ENCODE measurements around the gene AGBL4.

AGBL4 gene

DNA sequence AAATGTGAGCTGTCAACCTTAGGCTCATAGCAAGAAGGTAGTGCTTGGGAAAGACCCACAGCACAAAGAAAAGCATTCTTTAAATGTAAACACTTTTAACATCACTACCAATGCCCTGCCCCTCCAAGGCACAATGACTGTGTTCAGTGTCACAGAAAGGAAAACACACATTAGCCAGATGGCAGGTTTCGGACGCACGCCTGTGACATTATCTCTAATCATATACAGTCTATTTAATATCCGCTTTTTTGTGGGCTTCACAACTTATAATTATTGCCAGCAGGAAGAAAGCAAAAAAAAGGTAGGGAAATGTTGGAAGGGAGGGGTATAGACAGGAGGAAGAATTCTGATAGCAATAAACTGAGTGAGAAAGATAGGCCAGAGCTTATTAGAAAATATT, 1134.7 kb downstream of the AGBL4 start:
- no peaks in the 10 kb centered on the region for H3K79me2 ChIP-seq (ENCODE audit: insufficient read depth, low read length)
- no peaks in the 10 kb centered on the region for H3K36me3 ChIP-seq (ENCODE audit: insufficient read depth, low read length)
- H3K27me3 ChIP-seq (ENCODE audit: insufficient read depth, low read length, poor library complexity) = no peaks in the 10 kb centered on the region
- H3K4me2 ChIP-seq (ENCODE audit: insufficient read depth, low read length) = no peak overlapping the region
- no peak for ATAC-seq (ENCODE audit: insufficient read depth, low read depth)
- no peak overlapping the region for H3K27ac ChIP-seq (ENCODE audit: low read length)
- H3K4me1 ChIP-seq (ENCODE audit: insufficient read depth, low read length) = no peaks in the 10 kb centered on the region
- H3K4me3 ChIP-seq (ENCODE audit: low read depth in 1 of 2, low read length in 2 of 2) = no peak overlapping the region
- H4K20me1 ChIP-seq (ENCODE audit: insufficient read depth, low read length) = no peaks in the 10 kb centered on the region
- H2AFZ ChIP-seq (ENCODE audit: low read depth, low read length) = no peak overlapping the region
- no peak for DNase-seq
- no peaks in the 10 kb centered on the region for H3K9me3 ChIP-seq (ENCODE audit: insufficient read depth, low read length, severe bottlenecking)
- no peak for TF ChIP-seq EZH2 (IDR thresholded peaks at IDR 0.05; ENCODE audit: borderline replicate concordance, low read depth, low read length, severe bottlenecking)
- TF ChIP-seq, protein P1, sequence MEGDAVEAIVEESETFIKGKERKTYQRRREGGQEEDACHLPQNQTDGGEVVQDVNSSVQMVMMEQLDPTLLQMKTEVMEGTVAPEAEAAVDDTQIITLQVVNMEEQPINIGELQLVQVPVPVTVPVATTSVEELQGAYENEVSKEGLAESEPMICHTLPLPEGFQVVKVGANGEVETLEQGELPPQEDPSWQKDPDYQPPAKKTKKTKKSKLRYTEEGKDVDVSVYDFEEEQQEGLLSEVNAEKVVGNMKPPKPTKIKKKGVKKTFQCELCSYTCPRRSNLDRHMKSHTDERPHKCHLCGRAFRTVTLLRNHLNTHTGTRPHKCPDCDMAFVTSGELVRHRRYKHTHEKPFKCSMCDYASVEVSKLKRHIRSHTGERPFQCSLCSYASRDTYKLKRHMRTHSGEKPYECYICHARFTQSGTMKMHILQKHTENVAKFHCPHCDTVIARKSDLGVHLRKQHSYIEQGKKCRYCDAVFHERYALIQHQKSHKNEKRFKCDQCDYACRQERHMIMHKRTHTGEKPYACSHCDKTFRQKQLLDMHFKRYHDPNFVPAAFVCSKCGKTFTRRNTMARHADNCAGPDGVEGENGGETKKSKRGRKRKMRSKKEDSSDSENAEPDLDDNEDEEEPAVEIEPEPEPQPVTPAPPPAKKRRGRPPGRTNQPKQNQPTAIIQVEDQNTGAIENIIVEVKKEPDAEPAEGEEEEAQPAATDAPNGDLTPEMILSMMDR (IDR thresholded peaks at IDR 0.05; ENCODE audit: borderline replicate concordance, extremely low read depth, low read length, poor library complexity, severe bottlenecking) = no peak
- no peak overlapping the region for H3K9ac ChIP-seq (ENCODE audit: low read depth, low read length)

DNA sequence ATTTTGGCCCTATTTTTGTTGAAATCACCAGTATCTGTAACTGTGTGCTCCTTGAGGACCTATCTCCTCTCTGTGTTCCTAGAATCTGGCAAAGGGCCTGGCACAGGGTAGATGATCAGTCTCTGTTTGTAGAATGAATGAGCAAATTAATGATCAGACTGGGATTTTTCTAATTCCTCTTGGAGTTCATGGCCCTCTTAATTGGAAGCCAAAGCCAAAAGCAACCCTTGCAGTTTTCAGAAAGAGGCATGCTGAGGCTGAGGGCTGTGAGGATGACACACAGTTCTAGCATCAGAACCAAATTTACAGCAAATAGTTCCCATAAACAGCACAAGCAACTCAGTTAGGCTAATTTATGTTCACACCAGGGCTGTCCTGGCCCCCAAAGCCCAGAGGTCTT, 1136.0 kb downstream of the AGBL4 start:
- no peak for DNase-seq
- Histone ChIP-seq H3K4me2 (ENCODE audit: insufficient read depth, low read length) (no peak overlapping the region), H3K9ac (ENCODE audit: low read depth, low read length) (no peak overlapping the region), H3K27me3 (ENCODE audit: insufficient read depth, low read length, poor library complexity) (no peaks in the 10 kb centered on the region), H3K9me3 (ENCODE audit: insufficient read depth, low read length, severe bottlenecking) (no peaks in the 10 kb centered on the region), H3K4me1 (ENCODE audit: insufficient read depth, low read length) (no peaks in the 10 kb centered on the region), H3K4me3 (ENCODE audit: low read depth in 1 of 2, low read length in 2 of 2) (no peak overlapping the region), H3K27ac (ENCODE audit: low read length) (no peak overlapping the region), H2AFZ (ENCODE audit: low read depth, low read length) (no peak overlapping the region), H3K79me2 (ENCODE audit: insufficient read depth, low read length) (no peaks in the 10 kb centered on the region), H3K36me3 (ENCODE audit: insufficient read depth, low read length) (no peaks in the 10 kb centered on the region), H4K20me1 (ENCODE audit: insufficient read depth, low read length) (no peaks in the 10 kb centered on the region)
- no peak for ATAC-seq (ENCODE audit: insufficient read depth, low read depth)
- TF ChIP-seq EZH2 (IDR thresholded peaks at IDR 0.05; ENCODE audit: borderline replicate concordance, low read depth, low read length, severe bottlenecking) = no peak
- TF ChIP-seq, protein P1 (IDR thresholded peaks at IDR 0.05; ENCODE audit: borderline replicate concordance, extremely low read depth, low read length, poor library complexity, severe bottlenecking) = no peak

DNA sequence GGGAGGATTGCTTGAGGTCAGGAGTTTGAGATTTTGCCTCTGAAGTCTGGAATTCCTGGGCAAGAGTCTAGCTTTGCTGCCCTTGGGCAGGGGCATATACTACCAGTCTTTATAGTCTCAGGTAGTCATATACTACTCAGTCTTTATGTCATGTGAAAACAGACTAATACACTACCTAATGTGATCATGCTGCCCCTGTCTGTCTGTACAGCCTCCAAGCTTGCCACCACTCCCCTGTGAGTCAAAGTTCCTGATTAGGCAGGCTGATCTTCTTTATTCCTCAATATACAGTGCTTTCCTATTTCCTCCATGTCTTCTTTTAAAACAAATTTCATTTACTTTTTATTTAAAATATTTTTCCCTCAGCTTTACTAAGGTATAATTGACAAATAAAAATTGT, 1141.7 kb downstream of the AGBL4 start:
- no peak overlapping the region for H2AFZ ChIP-seq (ENCODE audit: low read depth, low read length)
- H3K9me3 ChIP-seq (ENCODE audit: insufficient read depth, low read length, severe bottlenecking) = no peaks in the 10 kb centered on the region
- ATAC-seq (ENCODE audit: insufficient read depth, low read depth) = no peak
- no peak overlapping the region for H3K9ac ChIP-seq (ENCODE audit: low read depth, low read length)
- H3K79me2 ChIP-seq (ENCODE audit: insufficient read depth, low read length) = no peaks in the 10 kb centered on the region
- DNase-seq = no peak
- H3K4me2 ChIP-seq (ENCODE audit: insufficient read depth, low read length) = no peak overlapping the region
- H3K27ac ChIP-seq (ENCODE audit: low read length) = no peak overlapping the region
- no peaks in the 10 kb centered on the region for H4K20me1 ChIP-seq (ENCODE audit: insufficient read depth, low read length)
- no peaks in the 10 kb centered on the region for H3K36me3 ChIP-seq (ENCODE audit: insufficient read depth, low read length)
- no peaks in the 10 kb centered on the region for H3K27me3 ChIP-seq (ENCODE audit: insufficient read depth, low read length, poor library complexity)
- H3K4me1 ChIP-seq (ENCODE audit: insufficient read depth, low read length) = no peaks in the 10 kb centered on the region
- no peak for TF ChIP-seq EZH2 (IDR thresholded peaks at IDR 0.05; ENCODE audit: borderline replicate concordance, low read depth, low read length, severe bottlenecking)
- TF ChIP-seq, protein P1 (IDR thresholded peaks at IDR 0.05; ENCODE audit: borderline replicate concordance, extremely low read depth, low read length, poor library complexity, severe bottlenecking) = no peak
- no peak overlapping the region for H3K4me3 ChIP-seq (ENCODE audit: low read depth in 1 of 2, low read length in 2 of 2)
